ENCODE data around the gene CACNG8. TPM values are rescaled to one million over a fixed set of nuclear protein-coding genes. Genes with fewer than 3 reads are reported as not detected.

Gene CACNG8
- total RNA-seq, 4 donors from 2014 or later, result 0.04 to 0.16 TPM; not detected in 2

- H3K9me3 ChIP-seq, result peaks cover 0 to 5% (median 0%) of the 10 kb centered on the region in 3 donors
- TF ChIP-seq POLR2A (IDR thresholded peaks at IDR 0.05) (no peak), POLR2AphosphoS5 (IDR thresholded peaks at IDR 0.05) (no peak), EP300 (IDR thresholded peaks at IDR 0.05) (no peak), CTCF (IDR thresholded peaks at IDR 0.05) (no peak)
- no peak for ATAC-seq
- no peak overlapping the region for H3K4me3 ChIP-seq
- no peaks in the 10 kb centered on the region for H3K36me3 ChIP-seq
- no peaks in the 10 kb centered on the region for H3K4me1 ChIP-seq
- peaks cover 92% of the 10 kb centered on the region for H3K27me3 ChIP-seq
- H3K27ac ChIP-seq, result no peak overlapping the region
- WGBS, 2 donors (ENCODE audit: low coverage in 1 of 2), result 33 to 73% methylated on average over 1 to 8 of the region's 8 CpGs
These were observed 51.1 kb downstream of the CACNG8 start for GRCh38 chr19:54013866-54014265.

- no peak overlapping the region for H3K27ac ChIP-seq
- ATAC-seq, result no peak
These were observed 52.3 kb downstream of the CACNG8 start for GRCh38 chr19:54014920-54015560.

GRCh38 chr19:54017261-54017660 is 54.5 kb downstream of the CACNG8 start:
- TF ChIP-seq CTCF (IDR thresholded peaks at IDR 0.05), result no peak
- TF ChIP-seq EP300 (IDR thresholded peaks at IDR 0.05), result no peak
- no peak for TF ChIP-seq POLR2AphosphoS5 (IDR thresholded peaks at IDR 0.05)
- TF ChIP-seq POLR2A (IDR thresholded peaks at IDR 0.05), result no peak
- no peak for ATAC-seq
- Histone ChIP-seq H3K9me3 (peaks cover 0 to 5% (median 0%) of the 10 kb centered on the region in 3 donors), H3K4me1 (no peaks in the 10 kb centered on the region), H3K27ac (no peak overlapping the region), H3K36me3 (no peaks in the 10 kb centered on the region), H3K27me3 (peaks cover 73% of the 10 kb centered on the region), H3K4me3 (no peak overlapping the region)
- WGBS, 2 donors (ENCODE audit: low coverage in 1 of 2), result 40 to 67% methylated on average over 1 to 3 of the region's 4 CpGs

More at GRCh38 chr19:54014920-54015560, 52.3 kb downstream of the CACNG8 start:
- H3K36me3 ChIP-seq, result no peaks in the 10 kb centered on the region
- H3K9me3 ChIP-seq, result peaks cover 0 to 5% (median 0%) of the 10 kb centered on the region in 3 donors
- TF ChIP-seq POLR2AphosphoS5 (IDR thresholded peaks at IDR 0.05), result no peak
- no peak for TF ChIP-seq CTCF (IDR thresholded peaks at IDR 0.05)
- TF ChIP-seq EP300 (IDR thresholded peaks at IDR 0.05), result no peak
- no peak for TF ChIP-seq POLR2A (IDR thresholded peaks at IDR 0.05)
- peaks cover 83% of the 10 kb centered on the region for H3K27me3 ChIP-seq
- 11 to 12% methylated on average over 5 of the region's 19 CpGs for WGBS, 2 donors (ENCODE audit: low coverage in 1 of 2)
- no peaks in the 10 kb centered on the region for H3K4me1 ChIP-seq
- no peak overlapping the region for H3K4me3 ChIP-seq

GRCh38 chr19:54021363-54021762 is 58.6 kb downstream of the CACNG8 start:
- H3K27me3 ChIP-seq, result peaks cover 73% of the 10 kb centered on the region
- H3K36me3 ChIP-seq, result no peaks in the 10 kb centered on the region
- H3K27ac ChIP-seq, result no peak overlapping the region
- TF ChIP-seq EP300 (IDR thresholded peaks at IDR 0.05) (no peak), POLR2A (IDR thresholded peaks at IDR 0.05) (no peak), POLR2AphosphoS5 (IDR thresholded peaks at IDR 0.05) (no peak), CTCF (IDR thresholded peaks at IDR 0.05) (no peak)
- 75 to 81% methylated on average over 4 to 8 of the region's 8 CpGs for WGBS, 2 donors (ENCODE audit: low coverage in 1 of 2)
- no peak for ATAC-seq
- H3K4me1 ChIP-seq, result peaks cover 0 to 9% (median 0%) of the 10 kb centered on the region in 3 donors
- H3K4me3 ChIP-seq, result no peak overlapping the region
- H3K9me3 ChIP-seq, result peaks cover 0 to 5% (median 0%) of the 10 kb centered on the region in 3 donors

- H3K27ac ChIP-seq, result no peak overlapping the region
- peaks cover 0 to 5% (median 0%) of the 10 kb centered on the region in 3 donors for H3K9me3 ChIP-seq
- no peak overlapping the region for H3K4me3 ChIP-seq
- no peak for ATAC-seq
- WGBS, 2 donors (ENCODE audit: low coverage in 1 of 2), result 83 to 93% methylated on average over 11 to 12 of the region's 13 CpGs
- no peaks in the 10 kb centered on the region for H3K36me3 ChIP-seq
- H3K27me3 ChIP-seq, result peaks cover 73% of the 10 kb centered on the region
- TF ChIP-seq CTCF (IDR thresholded peaks at IDR 0.05), result no peak
- TF ChIP-seq POLR2A (IDR thresholded peaks at IDR 0.05), result no peak
- TF ChIP-seq EP300 (IDR thresholded peaks at IDR 0.05), result no peak
- TF ChIP-seq POLR2AphosphoS5 (IDR thresholded peaks at IDR 0.05), result no peak
- peaks cover 0 to 9% (median 0%) of the 10 kb centered on the region in 3 donors for H3K4me1 ChIP-seq
These were observed 59.2 kb downstream of the CACNG8 start for GRCh38 chr19:54021932-54022331.

Measured in gastroesophageal sphincter (tissue), 4 donors.